Activated naive CD4-positive, alpha-beta T cell treated with anti-CD3 and anti-CD28 coated beads for 36 hours (primary cell): ENCODE measurements around the gene DCTPP1. TPM values are rescaled to one million over a fixed set of nuclear protein-coding genes. Genes with fewer than 3 reads are reported as not detected.
A peak's percentile ranks its signal among the peaks of the same experiment; 100 is the strongest.

ENCODE experiments used
- CTCF ChIA-PET: fragments of 350-600 bp; sonication (Branson Sonifier 250); formaldehyde crosslinking; loops from one replicate; lab custom pipeline; 2021; ENCODE audit warnings: antibody characterized with exemption; lab: Charles Lee
- DNase-seq: peaks from one replicate; pipeline ENCODE4 v3.0.0-alpha.2; 2020
- H3K27ac Mint-ChIP-seq: one replicate; pipeline ENCODE4 v1.8.0; 2021; ENCODE audit warnings: mild to moderate bottlenecking, mixed read lengths
- H3K27me3 Mint-ChIP-seq: one replicate; pipeline ENCODE4 v1.8.0; 2021; ENCODE audit warnings: low read depth, mixed read lengths
- H3K36me3 Mint-ChIP-seq: one replicate; pipeline ENCODE4 v1.8.0; 2021; ENCODE audit warnings: low read depth, mixed read lengths
- H3K4me1 Mint-ChIP-seq: one replicate; pipeline ENCODE4 v1.8.0; 2021; ENCODE audit warnings: low read depth, mixed read lengths
- H3K4me3 Mint-ChIP-seq: one replicate; pipeline ENCODE4 v1.8.0; 2021; ENCODE audit warnings: mild to moderate bottlenecking, moderate library complexity, mixed read lengths
- H3K9me3 Mint-ChIP-seq: one replicate; pipeline ENCODE4 v1.8.0; 2021; ENCODE audit warnings: mixed read lengths
- intact Hi-C: fragments of 100-400 bp; cut with micrococcal nuclease; formaldehyde crosslinking; loops from one replicate; pipeline ENCODE4 v1.15.1; 2023
- total RNA-seq, 2 experiments: library from RNA; stranded (reverse); gene quantifications; one replicate each; pipeline ENCODE4 v1.2.3, GENCODE V29; 2021

Gene DCTPP1
- total RNA-seq, 2 experiments from 2014 or later: 69.9 to 73.0 TPM

- H3K27me3 Mint-ChIP-seq: no peaks in the 10 kb centered on the region
- peaks cover 12% of the 10 kb centered on the region for H3K9me3 Mint-ChIP-seq
- peaks cover 43% of the 10 kb centered on the region for H3K4me1 Mint-ChIP-seq
- no peak for DNase-seq
- H3K4me3 Mint-ChIP-seq: peak overlapping the region; percentile 87
- peak overlapping the region; percentile 93 for H3K27ac Mint-ChIP-seq
- H3K36me3 Mint-ChIP-seq: peaks cover 31% of the 10 kb centered on the region
- CTCF ChIA-PET: interaction anchor here (0.7 to 1.4 kb wide), 4 partner anchors 30 to 181 kb away, joined by 3 to 4 read pairs (median 3); no protein-coding TSS in a partner anchor
- intact Hi-C loops: no loop called here
Observed at GRCh38 chr16:30446203-30446595, 16.4 kb upstream of the DCTPP1 start.

DNA sequence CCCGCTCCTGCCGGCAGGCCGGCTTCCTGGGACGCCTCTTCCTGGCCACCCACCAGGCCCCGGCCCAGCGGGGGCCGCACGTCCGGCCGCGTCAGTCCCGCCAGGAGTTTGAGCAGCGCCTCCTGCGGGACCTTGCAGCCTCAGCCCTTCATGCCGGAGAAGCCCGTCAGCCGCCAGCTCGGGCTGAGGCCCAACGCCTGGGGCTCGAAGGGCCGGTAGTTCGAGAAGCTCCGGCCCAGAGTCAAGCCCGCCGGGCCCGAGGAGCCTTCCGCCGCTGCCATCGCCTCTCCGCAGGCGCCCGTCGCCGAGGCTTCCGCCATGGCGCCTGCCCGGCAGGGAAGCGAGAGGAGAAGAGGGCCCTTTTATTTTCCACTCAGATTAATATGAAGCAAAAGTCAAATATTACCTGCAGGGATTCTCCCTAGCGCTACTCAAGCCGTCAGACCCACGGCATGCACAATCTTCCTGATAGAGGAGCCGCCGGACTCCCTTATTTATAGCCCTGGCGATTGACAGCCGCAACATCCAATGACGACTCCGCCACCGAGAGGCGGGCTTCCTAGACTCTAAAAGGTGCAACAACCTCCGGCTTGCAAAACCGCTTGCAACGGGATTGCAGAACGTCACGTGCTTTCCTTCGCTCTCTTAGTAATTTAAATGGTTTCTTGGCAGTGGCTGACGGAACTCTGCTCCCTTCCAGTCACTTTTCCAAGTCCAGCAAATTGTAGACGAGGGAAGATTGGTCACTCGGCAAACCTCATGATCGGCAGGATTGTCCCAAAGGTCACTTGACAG is 15.8 kb upstream of the DCTPP1 start, which contains the start of gene SEPHS2:
TSS of gene SEPHS2 (minus strand) at position 467 of the 795 bp plus-strand sequence. CDS start at position 320, 147 bp downstream.
- H3K36me3 Mint-ChIP-seq: peaks cover 31% of the 10 kb centered on the region
- CTCF ChIA-PET: interaction anchor here (0.7 to 1.6 kb wide), 5 partner anchors 11 to 182 kb away, joined by 3 to 4 read pairs (median 3); no protein-coding TSS in a partner anchor
- peak within 1 kb of the TSS; percentile 87 for H3K4me3 Mint-ChIP-seq
- H3K27ac Mint-ChIP-seq: peak within 1 kb of the TSS; percentile 93
- intact Hi-C loops: loop anchor here (1.0 kb wide), 6 partner anchors 15 to 380 kb away; partner anchors contain the start of genes ALDOA and DCTPP1
- H3K9me3 Mint-ChIP-seq: peaks cover 12% of the 10 kb centered on the region
- DNase-seq: peak; percentile 100
- H3K27me3 Mint-ChIP-seq: no peaks in the 10 kb centered on the region
- H3K4me1 Mint-ChIP-seq: peaks cover 39% of the 10 kb centered on the region

GRCh38 chr16:30445149-30445407 is 15.2 kb upstream of the DCTPP1 start:
- H3K27ac Mint-ChIP-seq: peak overlapping the region; percentile 63
- peaks cover 12% of the 10 kb centered on the region for H3K9me3 Mint-ChIP-seq
- no peak for DNase-seq
- H3K27me3 Mint-ChIP-seq: no peaks in the 10 kb centered on the region
- peaks cover 36% of the 10 kb centered on the region for H3K4me1 Mint-ChIP-seq
- CTCF ChIA-PET: interaction anchor here (0.6 to 4.4 kb wide), 5 partner anchors 11 to 184 kb away, joined by 3 to 23 read pairs (median 4); partner anchors contain the start of gene DCTPP1
- H3K4me3 Mint-ChIP-seq: peak overlapping the region; percentile 87
- intact Hi-C loops: loop anchor here (1.0 kb wide), 6 partner anchors 15 to 380 kb away; partner anchors contain the start of genes ALDOA and DCTPP1
- H3K36me3 Mint-ChIP-seq: peaks cover 31% of the 10 kb centered on the region

DNA sequence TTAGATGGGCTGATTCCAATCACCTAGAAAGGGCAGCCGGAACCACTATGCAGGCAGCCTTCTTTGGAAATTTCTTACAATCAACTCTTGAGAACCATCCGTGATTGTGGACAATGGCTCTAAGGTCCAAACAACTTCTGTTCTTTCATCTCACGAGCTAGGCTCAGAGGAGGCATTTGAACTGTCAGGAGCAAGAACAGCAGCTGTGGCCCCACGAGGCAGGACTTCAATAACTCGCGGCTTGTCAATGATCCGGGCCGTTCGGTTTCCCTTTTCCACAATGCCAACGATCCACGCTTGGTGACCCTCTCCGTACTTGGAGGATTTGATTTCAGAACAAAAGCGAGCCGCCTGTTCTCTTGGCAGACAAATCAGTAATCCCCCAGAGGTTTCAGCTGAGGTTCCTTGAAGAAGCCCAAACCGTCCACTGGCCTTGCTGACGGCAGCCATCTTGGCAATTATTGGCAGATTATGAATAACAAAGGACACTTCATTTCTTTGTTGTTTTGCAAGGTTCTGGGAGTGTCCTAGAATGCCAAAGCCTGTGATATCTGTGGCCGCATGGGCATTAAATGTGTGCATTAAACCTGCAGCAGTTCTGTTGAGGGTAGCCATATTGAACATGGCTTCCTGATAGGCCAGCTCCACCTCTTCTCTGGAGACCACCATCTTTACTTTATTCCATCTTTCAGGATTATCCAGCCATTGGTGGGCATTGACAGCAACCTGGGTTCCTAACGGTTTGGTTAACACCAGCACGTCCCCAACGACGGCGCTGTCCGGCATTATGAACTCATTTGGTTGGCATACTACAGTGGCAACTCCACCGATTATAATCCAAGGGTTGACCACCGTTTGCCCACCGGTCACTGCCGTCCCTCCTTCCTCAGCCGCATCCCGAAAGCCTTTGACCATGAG is 14.7 kb upstream of the DCTPP1 start:
- intact Hi-C loops: loop anchor here (1.0 kb wide), 6 partner anchors 14 to 379 kb away; partner anchors contain the start of genes ALDOA and DCTPP1
- peak overlapping the region; percentile 87 for H3K4me3 Mint-ChIP-seq
- CTCF ChIA-PET: interaction anchor here (0.6 to 4.4 kb wide), 5 partner anchors 12 to 184 kb away, joined by 3 to 23 read pairs (median 4); partner anchors contain the start of gene DCTPP1

DNA sequence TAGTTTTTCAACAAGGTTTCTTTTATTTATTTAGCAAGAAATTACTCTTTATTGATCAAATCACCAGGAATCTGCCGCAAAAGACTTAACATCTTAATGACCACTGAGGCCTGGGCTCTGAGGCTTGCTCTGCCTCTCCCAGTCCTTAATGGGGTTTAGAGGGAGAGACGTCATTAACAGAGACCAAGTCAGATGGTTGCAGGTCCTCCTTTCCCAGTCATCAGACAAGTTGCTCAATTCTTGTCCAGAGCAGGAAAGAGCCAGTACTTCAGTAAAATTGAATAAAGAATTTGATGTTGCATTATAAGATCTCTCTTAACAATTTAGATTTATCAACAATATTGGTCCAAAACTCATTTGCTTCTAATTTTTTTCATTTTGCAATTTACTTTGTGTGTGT is 13.8 kb upstream of the DCTPP1 start:
- Mint-ChIP-seq H3K4me3 (peak overlapping the region; percentile 42), H3K27ac (no peak overlapping the region), H3K27me3 (no peaks in the 10 kb centered on the region), H3K36me3 (peaks cover 31% of the 10 kb centered on the region), H3K4me1 (peaks cover 32% of the 10 kb centered on the region), H3K9me3 (peaks cover 12% of the 10 kb centered on the region)
- intact Hi-C loops: no loop called here
- CTCF ChIA-PET: interaction anchor here (1.8 to 4.4 kb wide), 2 partner anchors 13 to 185 kb away, joined by 4 to 23 read pairs; partner anchors contain the start of gene DCTPP1
- no peak for DNase-seq

More for the DNA sequence above, 14.7 kb upstream of the DCTPP1 start:
- H3K9me3 Mint-ChIP-seq: peaks cover 12% of the 10 kb centered on the region
- peaks cover 31% of the 10 kb centered on the region for H3K36me3 Mint-ChIP-seq
- peaks cover 33% of the 10 kb centered on the region for H3K4me1 Mint-ChIP-seq
- DNase-seq: no peak
- peak overlapping the region; percentile 63 for H3K27ac Mint-ChIP-seq
- H3K27me3 Mint-ChIP-seq: no peaks in the 10 kb centered on the region

- no peak for DNase-seq
- Mint-ChIP-seq H3K9me3 (peaks cover 7% of the 10 kb centered on the region), H3K4me1 (peaks cover 30% of the 10 kb centered on the region), H3K36me3 (peaks cover 23% of the 10 kb centered on the region), H3K27me3 (no peaks in the 10 kb centered on the region), H3K27ac (no peak overlapping the region), H3K4me3 (no peak overlapping the region)
- intact Hi-C loops: no loop called here
- CTCF ChIA-PET: interaction anchor here (0.8 to 1.8 kb wide), 2 partner anchors 9 to 175 kb away, joined by 3 to 6 read pairs; no protein-coding TSS in a partner anchor
Observed at GRCh38 chr16:30439720-30440348, 10.0 kb upstream of the DCTPP1 start.

DNA sequence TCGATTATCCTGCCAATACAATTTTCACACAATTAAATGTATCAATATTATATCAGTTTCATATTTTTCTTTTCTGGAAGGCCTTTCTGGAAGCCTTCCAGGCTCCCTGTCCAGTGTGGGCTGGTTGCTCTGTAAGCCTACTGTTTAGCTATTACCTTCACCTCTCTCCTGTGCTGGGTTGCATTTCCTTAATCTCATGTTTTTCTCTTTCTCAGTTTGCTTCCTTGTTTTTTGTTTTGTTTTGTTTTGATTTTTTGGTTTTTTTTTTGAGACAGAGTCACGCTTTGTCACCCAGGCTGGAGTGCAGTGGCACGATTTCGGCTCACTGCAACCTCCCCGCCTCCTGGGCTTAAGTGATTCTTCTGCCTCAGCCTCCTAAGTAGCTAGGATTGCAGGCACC is 9.0 kb upstream of the DCTPP1 start:
- Mint-ChIP-seq H3K27me3 (no peaks in the 10 kb centered on the region), H3K4me1 (peaks cover 30% of the 10 kb centered on the region), H3K27ac (no peak overlapping the region), H3K36me3 (peaks cover 14% of the 10 kb centered on the region), H3K4me3 (no peak overlapping the region), H3K9me3 (peaks cover 4% of the 10 kb centered on the region)
- CTCF ChIA-PET: interaction anchor here (0.6 to 1.8 kb wide), 4 partner anchors 11 to 176 kb away, joined by 3 to 11 read pairs (median 6); no protein-coding TSS in a partner anchor
- no peak for DNase-seq
- intact Hi-C loops: no loop called here

- H3K9me3 Mint-ChIP-seq: no peaks in the 10 kb centered on the region
- DNase-seq: no peak
- peaks cover 24% of the 10 kb centered on the region for H3K4me1 Mint-ChIP-seq
- H3K4me3 Mint-ChIP-seq: no peak overlapping the region
- H3K36me3 Mint-ChIP-seq: peaks cover 3% of the 10 kb centered on the region
- CTCF ChIA-PET: interaction anchor here (0.6 to 1.5 kb wide), 2 partner anchors 12 to 26 kb away, joined by 3 to 11 read pairs; no protein-coding TSS in a partner anchor
- intact Hi-C loops: no loop called here
- H3K27ac Mint-ChIP-seq: no peak overlapping the region
- no peaks in the 10 kb centered on the region for H3K27me3 Mint-ChIP-seq
Observed at GRCh38 chr16:30437511-30438046, 7.7 kb upstream of the DCTPP1 start.

- intact Hi-C loops: no loop called here
- H3K27ac Mint-ChIP-seq: peak overlapping the region; percentile 20
- peaks cover 22% of the 10 kb centered on the region for H3K4me1 Mint-ChIP-seq
- no peaks in the 10 kb centered on the region for H3K36me3 Mint-ChIP-seq
- CTCF ChIA-PET: interaction anchor here (0.6 to 1.0 kb wide), 2 partner anchors 14 to 27 kb away, joined by 3 to 5 read pairs; no protein-coding TSS in a partner anchor
- H3K4me3 Mint-ChIP-seq: no peak overlapping the region
- no peaks in the 10 kb centered on the region for H3K9me3 Mint-ChIP-seq
- no peaks in the 10 kb centered on the region for H3K27me3 Mint-ChIP-seq
- peak; percentile 71 for DNase-seq
Observed at GRCh38 chr16:30434852-30435251, 5.0 kb upstream of the DCTPP1 start.

- intact Hi-C loops: loop anchor here (1.0 to 2.0 kb wide), 15 partner anchors 15 to 264 kb away; partner anchors contain the start of genes FBRS, SEPHS2, ZNF689 and ZNF768
- H3K9me3 Mint-ChIP-seq: no peaks in the 10 kb centered on the region
- CTCF ChIA-PET: interaction anchor here (0.6 to 3.4 kb wide), 39 partner anchors 10 to 524 kb away, joined by 3 to 31 read pairs (median 5); partner anchors contain the start of genes ITGAL, ZNF688, ZNF689 and ZNF747
- no peaks in the 10 kb centered on the region for H3K27me3 Mint-ChIP-seq
- H3K4me1 Mint-ChIP-seq: peaks cover 42% of the 10 kb centered on the region
- no peak overlapping the region for H3K27ac Mint-ChIP-seq
- peaks cover 21% of the 10 kb centered on the region for H3K36me3 Mint-ChIP-seq
- DNase-seq: no peak
- no peak overlapping the region for H3K4me3 Mint-ChIP-seq
Observed at GRCh38 chr16:30430428-30430970, 669 bp upstream of the DCTPP1 start.

DNA sequence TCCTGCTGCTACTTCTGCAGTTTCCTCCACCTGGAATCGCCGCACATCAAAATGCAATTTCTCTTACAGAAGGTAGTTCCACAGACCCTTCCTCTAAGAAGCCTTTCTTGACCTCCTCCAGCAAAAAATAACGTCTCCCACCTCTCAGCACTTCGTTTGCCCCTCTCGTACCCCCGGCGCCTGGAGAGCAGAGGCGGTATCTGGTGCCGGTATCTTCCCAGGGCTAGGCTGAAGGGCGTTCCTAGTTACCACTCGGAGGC is 482 bp downstream of the DCTPP1 start:
- Mint-ChIP-seq H3K36me3 (peaks cover 26% of the 10 kb centered on the region), H3K4me1 (peaks cover 34% of the 10 kb centered on the region), H3K27ac (no peak overlapping the region), H3K9me3 (no peaks in the 10 kb centered on the region), H3K27me3 (no peaks in the 10 kb centered on the region), H3K4me3 (no peak overlapping the region)
- DNase-seq: no peak
- intact Hi-C loops: no loop called here
- CTCF ChIA-PET: interaction anchor here (0.6 to 3.4 kb wide), 48 partner anchors 9 to 525 kb away, joined by 3 to 31 read pairs (median 5); partner anchors contain the start of genes ITGAL, SEPTIN1, ZNF688 and ZNF689
